OCI-LY7 (cell line): Measurements from ENCODE around the gene SIRT4. TPM values are rescaled to one million over a fixed set of nuclear protein-coding genes. Genes with fewer than 3 reads are reported as not detected.

Experiments used
- BruUV-seq: library from RNA; stranded (reverse); fragments of 400-500 nt; replicated peaks from 2 replicates; lab custom pipeline; 2021; lab: Mats Ljungman, UMichigan
- CTCF ChIA-PET: fragments of 300-600 bp; sonication (Branson Sonifier 250); formaldehyde crosslinking; loops from one replicate; lab custom pipeline; 2022; ENCODE audit warnings: antibody characterized with exemption; ENCODE audit not compliant: unreplicated experiment; lab: Charles Lee
- POLR2A ChIA-PET: fragments of 300-600 bp; sonication (Branson Sonifier 250); formaldehyde crosslinking; loops from one replicate; lab custom pipeline; 2022; ENCODE audit warnings: antibody characterized with exemption; lab: Charles Lee
- DNase-seq: peaks from one replicate; pipeline ENCODE4 v3.0.0-alpha.2; 2015; ENCODE audit warnings: low spot score
- H2AFZ ChIP-seq: fragments of 200-600 bp; sonication (generic), shearing (Covaris generic); 2 replicates; pipeline ENCODE4 v1.6.1; 2014; ENCODE audit warnings: mild to moderate bottlenecking, antibody characterized with exemption, low read length, moderate library complexity
- H3K27ac ChIP-seq: fragments of 200-600 bp; sonication (generic); 2 replicates; pipeline ENCODE4 v1.5.1; 2014; ENCODE audit warnings: mixed run types, low read depth, mild to moderate bottlenecking, moderate library complexity, low read length, inconsistent platforms; ENCODE audit not compliant: poor library complexity, severe bottlenecking
- H3K36me3 ChIP-seq: fragments of 200-600 bp; sonication (generic); 2 replicates; pipeline ENCODE4 v1.6.1; 2014; ENCODE audit warnings: mild to moderate bottlenecking, antibody characterized with exemption, low read length, moderate library complexity, mixed read lengths; ENCODE audit not compliant: insufficient read depth
- H3K4me1 ChIP-seq: fragments of 200-600 bp; sonication (generic); 2 replicates; pipeline ENCODE4 v1.5.1; 2014; ENCODE audit warnings: mild to moderate bottlenecking, low read length; ENCODE audit not compliant: insufficient read depth, poor library complexity, severe bottlenecking
- H3K4me2 ChIP-seq: fragments of 200-600 bp; sonication (generic); 2 replicates; pipeline ENCODE4 v1.6.1; 2014; ENCODE audit warnings: mild to moderate bottlenecking, low read length
- H3K4me3 ChIP-seq: fragments of 200-600 bp; sonication (generic); 2 replicates; pipeline ENCODE4 v1.5.1; 2014; ENCODE audit warnings: mild to moderate bottlenecking, low read depth, low read length; ENCODE audit not compliant: poor library complexity, severe bottlenecking
- H3K79me2 ChIP-seq: fragments of 200-600 bp; sonication (generic); 2 replicates; pipeline ENCODE4 v1.6.1; 2016; ENCODE audit warnings: low read depth, mild to moderate bottlenecking, low read length, moderate library complexity, mixed read lengths; ENCODE audit not compliant: insufficient read depth
- H3K9me2 ChIP-seq: fragments of 200-600 bp; sonication (generic); 2 replicates; pipeline ENCODE4 v1.6.1; 2016; ENCODE audit warnings: mild to moderate bottlenecking, low read length, mixed read lengths; ENCODE audit not compliant: insufficient read depth
- H3K9me3 ChIP-seq: fragments of 200-600 bp; sonication (generic); 2 replicates; pipeline ENCODE4 v1.6.1; 2014; ENCODE audit warnings: mild to moderate bottlenecking, mixed run types, low read length, mixed read lengths
- H4K20me1 ChIP-seq: fragments of 200-600 bp; sonication (generic); 2 replicates; pipeline ENCODE4 v1.6.1; 2014; ENCODE audit warnings: mild to moderate bottlenecking, antibody characterized with exemption, low read length, moderate library complexity, mixed read lengths; ENCODE audit not compliant: insufficient read depth
- EZH2phosphoT487 ChIP-seq: fragments of 200-600 bp; sonication (generic); IDR thresholded peaks from 2 replicates; pipeline ENCODE4 v1.6.1; 2018; ENCODE audit warnings: low read depth, borderline replicate concordance, mild to moderate bottlenecking, mixed run types, antibody characterized with exemption, low read length, moderate library complexity, mixed read lengths
- intact Hi-C: fragments of 100-400 bp; cut with micrococcal nuclease; formaldehyde crosslinking; loops from one replicate; pipeline ENCODE4 v1.10.0; 2022; ENCODE audit not compliant: unreplicated experiment
- total RNA-seq, 2 experiments: library from RNA; depleted of rRNA in 1 of 2; stranded (reverse); fragments of >200 nt in 1 of 2; shearing (Covaris generic) in 1 of 2; gene quantifications; 2 replicates each; pipeline ENCODE4 v1.2.3, GENCODE V29; 2014 to 2022
- TF ChIP-seq, protein P1 (sequence below): fragments of 200-600 bp; sonication (generic); conservative IDR thresholded peaks from 2 replicates; pipeline ENCODE4 v1.5.1; 2014; ENCODE audit warnings: mild to moderate bottlenecking, antibody characterized with exemption, low read length, moderate library complexity, mixed read lengths

The SIRT4 gene
- total RNA-seq, 2 experiments from 2014 or later, result 1.4 to 2.1 TPM

DNA sequence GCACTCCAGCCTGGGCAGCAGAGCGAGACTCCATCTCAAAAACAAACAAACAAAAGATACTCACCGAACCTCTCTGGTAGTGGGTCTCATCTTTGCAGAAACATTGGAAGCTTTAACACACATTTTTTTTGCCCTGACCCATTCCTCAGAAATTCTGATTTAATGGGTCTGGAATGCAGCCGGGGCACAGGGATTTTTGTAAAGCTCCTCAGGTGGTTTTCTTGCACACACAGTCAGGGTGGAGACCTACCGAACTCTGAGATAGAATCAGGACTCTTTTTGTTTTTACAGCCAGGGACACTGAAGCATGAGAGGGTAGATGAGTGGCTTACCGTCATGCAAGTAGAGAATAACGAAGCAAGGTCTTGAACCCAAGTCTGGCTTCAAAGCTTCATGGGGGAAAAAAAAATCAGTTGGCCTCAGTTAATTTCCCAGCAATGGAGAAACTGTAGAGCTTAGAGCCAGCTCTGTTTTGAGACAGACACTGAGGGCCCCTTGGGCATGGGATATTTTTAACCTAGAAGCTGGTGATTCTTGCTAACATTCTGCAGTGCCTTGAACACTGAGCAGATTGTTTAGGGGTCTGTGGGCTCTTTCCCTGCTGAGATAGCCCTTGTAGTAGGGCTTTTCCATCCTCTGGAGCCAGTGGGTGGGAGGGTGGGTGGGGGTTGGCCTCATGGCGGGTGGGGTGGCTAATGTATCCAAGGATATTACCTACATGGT is 15.2 kb upstream of the SIRT4 start:
- no peak for DNase-seq
- Histone ChIP-seq H3K27ac (no peak overlapping the region), H3K4me2 (no peak overlapping the region), H2AFZ (no peak overlapping the region), H4K20me1 (no peaks in the 10 kb centered on the region), H3K9me3 (no peaks in the 10 kb centered on the region), H3K36me3 (no peaks in the 10 kb centered on the region), H3K4me1 (peaks cover 21% of the 10 kb centered on the region), H3K9me2 (no peaks in the 10 kb centered on the region), H3K4me3 (no peak overlapping the region), H3K79me2 (no peaks in the 10 kb centered on the region)
- TF ChIP-seq, protein P1, sequence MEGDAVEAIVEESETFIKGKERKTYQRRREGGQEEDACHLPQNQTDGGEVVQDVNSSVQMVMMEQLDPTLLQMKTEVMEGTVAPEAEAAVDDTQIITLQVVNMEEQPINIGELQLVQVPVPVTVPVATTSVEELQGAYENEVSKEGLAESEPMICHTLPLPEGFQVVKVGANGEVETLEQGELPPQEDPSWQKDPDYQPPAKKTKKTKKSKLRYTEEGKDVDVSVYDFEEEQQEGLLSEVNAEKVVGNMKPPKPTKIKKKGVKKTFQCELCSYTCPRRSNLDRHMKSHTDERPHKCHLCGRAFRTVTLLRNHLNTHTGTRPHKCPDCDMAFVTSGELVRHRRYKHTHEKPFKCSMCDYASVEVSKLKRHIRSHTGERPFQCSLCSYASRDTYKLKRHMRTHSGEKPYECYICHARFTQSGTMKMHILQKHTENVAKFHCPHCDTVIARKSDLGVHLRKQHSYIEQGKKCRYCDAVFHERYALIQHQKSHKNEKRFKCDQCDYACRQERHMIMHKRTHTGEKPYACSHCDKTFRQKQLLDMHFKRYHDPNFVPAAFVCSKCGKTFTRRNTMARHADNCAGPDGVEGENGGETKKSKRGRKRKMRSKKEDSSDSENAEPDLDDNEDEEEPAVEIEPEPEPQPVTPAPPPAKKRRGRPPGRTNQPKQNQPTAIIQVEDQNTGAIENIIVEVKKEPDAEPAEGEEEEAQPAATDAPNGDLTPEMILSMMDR, result no peak
- no peak for TF ChIP-seq EZH2phosphoT487
- POLR2A ChIA-PET, result interaction anchor here (0.6 kb wide), 2 partner anchors 85 to 164 kb away, joined by 3 read pairs; no protein-coding TSS in a partner anchor
- intact Hi-C loops, result no loop called here
- no TSS peak for BruUV-seq
- CTCF ChIA-PET, result interaction anchor here (0.6 kb wide), 1 partner anchor 213 kb away, joined by 8 read pairs; no protein-coding TSS in a partner anchor

DNA sequence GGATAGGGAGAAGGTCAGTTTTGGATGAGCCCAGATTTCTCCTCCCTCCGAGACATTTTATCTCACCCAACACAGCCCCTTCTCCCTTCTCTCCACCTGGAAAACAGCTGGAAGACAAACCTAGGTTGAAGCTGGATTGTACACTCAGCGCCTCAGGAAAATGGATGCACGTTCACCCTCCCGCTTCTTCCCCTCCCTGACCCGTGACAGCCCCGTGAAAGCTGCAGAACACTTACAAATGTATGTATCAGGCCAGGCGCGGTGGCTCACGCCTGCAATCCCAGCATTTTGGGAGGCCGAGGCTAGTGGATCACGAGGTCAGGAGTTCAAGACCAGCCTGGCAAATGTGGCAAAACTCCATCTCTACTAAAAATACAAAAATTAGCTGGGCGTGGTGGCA is 14.6 kb upstream of the SIRT4 start:
- no TSS peak for BruUV-seq
- CTCF ChIA-PET, result no interaction called here
- no peak for TF ChIP-seq EZH2phosphoT487
- TF ChIP-seq, protein P1, result no peak

More for the DNA sequence above, 14.6 kb upstream of the SIRT4 start:
- POLR2A ChIA-PET, result interaction anchor here (0.6 kb wide), 1 partner anchor 164 kb away, joined by 3 read pairs; no protein-coding TSS in a partner anchor
- no peaks in the 10 kb centered on the region for H3K36me3 ChIP-seq
- no peaks in the 10 kb centered on the region for H3K9me2 ChIP-seq
- H3K9me3 ChIP-seq, result no peaks in the 10 kb centered on the region
- no peak for DNase-seq
- intact Hi-C loops, result no loop called here
- no peak overlapping the region for H3K27ac ChIP-seq
- no peaks in the 10 kb centered on the region for H3K79me2 ChIP-seq
- no peak overlapping the region for H2AFZ ChIP-seq
- H3K4me2 ChIP-seq, result no peak overlapping the region
- H3K4me1 ChIP-seq, result peaks cover 24% of the 10 kb centered on the region
- no peaks in the 10 kb centered on the region for H4K20me1 ChIP-seq
- no peak overlapping the region for H3K4me3 ChIP-seq
